OCI-M2 (cell line): Measurements from ENCODE around the gene SLC26A4.

ENCODE experiments used
- DNase-seq: peaks from one replicate; lab custom pipeline; 2025; ENCODE audit not compliant: unreplicated experiment; lab: John Stamatoyannopoulos, UW

Gene SLC26A4

GRCh38 chr7:107743567-107744344, 83.1 kb downstream of the SLC26A4 start, which contains the start of gene CBLL1:
CBLL1 (plus strand) TSS chr7:107744142; CDS start chr7:107744164, 22 bp downstream.
- DNase-seq: peak; percentile 86

DNA sequence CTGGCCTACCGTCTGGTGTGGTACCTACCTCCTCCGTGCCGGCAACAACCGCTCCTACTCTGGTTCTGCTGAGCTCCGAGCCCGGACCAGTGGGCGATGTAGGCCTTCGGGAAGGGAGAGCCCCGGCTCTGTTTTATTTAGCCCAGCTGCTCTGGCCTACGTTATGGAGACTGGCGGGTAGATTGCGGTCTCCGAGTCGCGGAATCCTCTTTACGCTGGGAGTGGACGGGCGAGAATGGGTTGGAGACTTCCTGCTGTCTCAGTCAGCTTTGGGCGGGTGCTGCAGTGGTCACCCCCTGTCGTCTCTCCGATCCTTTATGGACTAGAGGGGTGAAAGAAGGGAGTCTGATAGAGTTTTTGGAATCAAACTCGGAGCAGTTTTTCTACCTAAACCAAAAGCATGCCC, 83.7 kb downstream of the SLC26A4 start:
- no peak for DNase-seq

DNA sequence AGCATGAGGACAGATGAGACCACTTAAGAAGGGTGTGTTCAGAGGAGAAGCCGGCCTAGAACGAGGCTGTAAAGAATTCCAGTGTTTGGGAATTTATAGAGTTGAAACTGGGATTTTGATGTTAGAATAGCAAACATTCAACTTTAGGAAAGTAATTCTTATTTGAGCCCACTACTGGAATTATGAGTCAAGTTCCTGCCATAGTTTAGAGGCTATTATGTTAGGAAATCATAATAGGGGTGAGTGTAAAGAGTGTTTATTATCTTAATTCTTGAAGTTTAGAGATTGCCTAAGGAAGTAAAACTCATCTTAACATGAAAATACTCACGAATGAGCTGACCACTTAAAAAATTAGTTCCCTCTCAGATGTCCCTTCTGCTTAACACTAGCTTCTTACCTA, 85.4 kb downstream of the SLC26A4 start:
- no peak for DNase-seq

GRCh38 chr7:107751113-107751512, 90.5 kb downstream of the SLC26A4 start:
- DNase-seq: no peak

- no peak for DNase-seq
These were observed 94.0 kb downstream of the SLC26A4 start for GRCh38 chr7:107754642-107755041.

DNA sequence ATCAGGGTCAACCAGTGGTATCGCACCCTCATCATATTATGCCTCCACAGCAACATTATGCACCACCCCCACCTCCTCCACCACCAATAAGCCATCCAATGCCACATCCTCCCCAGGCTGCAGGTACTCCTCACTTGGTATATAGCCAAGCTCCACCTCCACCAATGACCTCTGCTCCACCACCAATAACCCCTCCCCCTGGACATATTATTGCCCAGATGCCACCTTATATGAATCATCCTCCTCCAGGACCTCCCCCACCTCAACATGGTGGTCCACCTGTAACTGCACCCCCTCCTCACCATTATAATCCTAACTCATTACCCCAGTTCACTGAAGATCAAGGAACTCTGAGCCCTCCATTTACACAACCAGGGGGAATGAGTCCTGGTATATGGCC, 98.0 kb downstream of the SLC26A4 start:
- DNase-seq: no peak

GRCh38 chr7:107767391-107767790, 106.8 kb downstream of the SLC26A4 start:
- no peak for DNase-seq
